ENCODE measurements around the gene NAB2.
A peak's percentile ranks its signal among the peaks of the same experiment; 100 is the strongest.

The NAB2 gene

GRCh38 chr12:57093415-57094207 is 4.7 kb downstream of the NAB2 start:
- DNase-seq (ENCODE audit: low spot score): peak; percentile 85

GRCh38 chr12:57094208-57095160 is 5.6 kb downstream of the NAB2 start:
- DNase-seq (ENCODE audit: low spot score): no peak

GRCh38 chr12:57095440-57095839 is 6.5 kb downstream of the NAB2 start:
- DNase-seq (ENCODE audit: low spot score): peak; percentile 3

- no peak for DNase-seq (ENCODE audit: low spot score)
These were observed 7.2 kb downstream of the NAB2 start for GRCh38 chr12:57096099-57096572.

GRCh38 chr12:57096748-57097553 is 8.0 kb downstream of the NAB2 start:
- DNase-seq (ENCODE audit: low spot score): peak; percentile 0

- no peak for DNase-seq (ENCODE audit: low spot score)
These were observed 8.6 kb downstream of the NAB2 start for GRCh38 chr12:57097554-57097835.

GRCh38 chr12:57098546-57098945 is 9.6 kb downstream of the NAB2 start:
- DNase-seq (ENCODE audit: low spot score): peak; percentile 0

- peak; percentile 1 for DNase-seq (ENCODE audit: low spot score)
These were observed 10.3 kb downstream of the NAB2 start for GRCh38 chr12:57099047-57099714.

GRCh38 chr12:57099766-57100165 is 10.9 kb downstream of the NAB2 start:
- DNase-seq (ENCODE audit: low spot score): peak; percentile 0

GRCh38 chr12:57101892-57102695 is 13.2 kb downstream of the NAB2 start:
- no peak for DNase-seq (ENCODE audit: low spot score)

- DNase-seq (ENCODE audit: low spot score): no peak
These were observed 14.9 kb downstream of the NAB2 start for GRCh38 chr12:57103856-57104255.

GRCh38 chr12:57104292-57104910 is 15.5 kb downstream of the NAB2 start:
- no peak for DNase-seq (ENCODE audit: low spot score)

- no peak for DNase-seq (ENCODE audit: low spot score)
These were observed 16.3 kb downstream of the NAB2 start for GRCh38 chr12:57105011-57105753.

GRCh38 chr12:57106021-57106708 is 17.3 kb downstream of the NAB2 start:
- no peak for DNase-seq (ENCODE audit: low spot score)

- no peak for DNase-seq (ENCODE audit: low spot score)
These were observed 18.7 kb downstream of the NAB2 start for GRCh38 chr12:57107456-57108155.

- no peak for DNase-seq (ENCODE audit: low spot score)
These were observed 20.5 kb downstream of the NAB2 start for GRCh38 chr12:57109207-57110103.

Measured in germinal center (tissue), 1 donor.